CD4-positive, alpha-beta T cell treated with Interleukin-4 for 4 hours (primary cell): ENCODE data around the gene GLS2.
A peak's percentile ranks its signal among the peaks of the same experiment; 100 is the strongest.
"Not testable (repeated sequence)": the region's sequence is repeated elsewhere in the genome, so short reads cannot be mapped to it uniquely, and the experiment has no call there.

Source experiments
- DNase-seq: peaks from one replicate; pipeline ENCODE4 v3.0.0-alpha.2; 2020

The GLS2 gene

GRCh38 chr12:56487448-56488040, 417 bp downstream of the GLS2 start:
- DNase-seq: no peak

DNA sequence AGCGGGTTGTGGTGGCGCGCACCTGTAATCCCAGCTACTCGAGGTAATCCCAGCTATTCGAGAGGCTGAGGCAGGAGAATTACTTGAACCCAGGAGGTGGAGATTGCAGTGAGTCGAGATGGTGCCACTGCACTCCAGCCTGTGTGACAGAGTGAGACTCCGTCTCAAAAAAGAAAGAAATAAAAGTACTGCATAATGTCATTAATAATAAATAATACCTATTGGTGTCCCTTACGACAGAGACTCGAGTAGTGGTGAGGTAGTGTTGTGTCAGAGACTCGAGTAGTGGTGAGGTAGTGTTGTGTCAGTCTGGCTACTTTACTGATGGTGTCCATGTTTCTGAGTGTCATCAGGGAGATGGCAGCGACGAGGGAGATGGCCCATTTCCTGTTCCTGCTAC, 1.3 kb downstream of the GLS2 start:
- no peak for DNase-seq

GRCh38 chr12:56484566-56484965, 3.4 kb downstream of the GLS2 start:
- no peak for DNase-seq

GRCh38 chr12:56479625-56480024, 8.3 kb downstream of the GLS2 start:
- no peak for DNase-seq

- no peak for DNase-seq
These were observed 10.3 kb downstream of the GLS2 start for GRCh38 chr12:56477521-56478225.

- no peak for DNase-seq
These were observed 11.0 kb downstream of the GLS2 start for GRCh38 chr12:56476972-56477432.

- no peak for DNase-seq
These were observed 11.8 kb downstream of the GLS2 start for GRCh38 chr12:56476143-56476542.

DNA sequence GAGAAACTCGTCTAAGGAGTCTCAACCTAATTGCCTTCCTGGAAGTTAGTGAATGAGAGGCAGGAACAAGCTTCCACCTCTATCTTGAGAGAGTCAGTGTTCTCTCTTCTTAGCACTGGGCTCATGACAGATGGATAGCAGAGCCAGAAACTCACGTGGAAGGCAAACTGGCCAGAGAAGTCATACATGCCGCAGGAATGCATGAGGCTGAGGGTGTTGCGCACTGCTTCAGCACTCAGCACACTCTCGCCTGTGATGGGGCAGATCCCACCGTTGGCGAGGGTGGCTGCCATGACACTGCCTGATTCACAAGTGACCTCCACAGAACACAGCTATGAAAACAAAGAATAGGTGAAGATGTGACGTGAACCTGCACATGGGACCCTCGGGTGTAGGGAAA, 13.6 kb downstream of the GLS2 start:
- no peak for DNase-seq

- no peak for DNase-seq
These were observed 18.7 kb downstream of the GLS2 start for GRCh38 chr12:56469007-56469930.

DNA sequence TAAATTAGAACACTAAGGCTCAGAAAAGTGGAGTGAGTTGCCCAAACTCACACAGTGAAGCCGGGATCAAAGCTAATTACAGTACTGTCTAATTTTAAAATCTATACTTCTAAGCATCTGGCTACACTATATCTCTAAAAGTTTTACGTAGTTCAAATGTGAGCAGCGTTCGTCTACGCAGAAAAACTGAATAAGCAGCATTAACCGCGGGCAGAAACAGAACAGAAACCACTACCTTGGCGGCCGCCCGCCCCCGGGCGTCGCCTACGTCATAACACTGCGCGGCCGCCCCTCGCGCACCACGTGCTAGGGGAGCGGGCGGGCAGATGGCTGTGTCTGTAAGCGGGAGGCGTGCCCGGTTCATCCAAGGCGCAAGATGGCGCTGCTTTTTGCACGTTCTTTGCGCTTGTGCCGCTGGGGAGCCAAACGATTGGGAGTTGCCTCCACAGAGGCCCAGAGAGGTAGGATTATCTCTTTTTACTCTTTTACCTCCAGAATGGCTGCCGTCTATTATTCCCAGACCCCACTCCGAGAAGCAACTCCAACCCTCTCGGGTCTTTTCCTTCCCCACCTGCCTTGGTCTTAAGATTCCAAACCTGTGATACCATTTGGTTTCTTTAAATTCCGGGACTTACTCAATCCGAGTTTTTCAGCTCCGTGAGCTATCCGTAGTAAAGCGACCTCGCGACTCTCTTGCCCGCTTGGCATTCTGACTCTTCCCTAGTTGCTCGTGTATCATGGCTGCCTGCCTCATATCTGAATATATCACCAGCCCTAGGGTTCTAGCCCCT, 19.6 kb downstream of the GLS2 start, which contains the start of gene SPRYD4:
Gene SPRYD4, plus strand, starts transcription at position 363 of the 791 bp plus-strand sequence. Its CDS starts 14 bp downstream, at position 377.
- DNase-seq: peak; percentile 94

GRCh38 chr12:56462565-56462964, 25.4 kb downstream of the GLS2 start:
- no peak for DNase-seq

- DNase-seq: no peak
These were observed 26.5 kb downstream of the GLS2 start for GRCh38 chr12:56461235-56462159.

DNA sequence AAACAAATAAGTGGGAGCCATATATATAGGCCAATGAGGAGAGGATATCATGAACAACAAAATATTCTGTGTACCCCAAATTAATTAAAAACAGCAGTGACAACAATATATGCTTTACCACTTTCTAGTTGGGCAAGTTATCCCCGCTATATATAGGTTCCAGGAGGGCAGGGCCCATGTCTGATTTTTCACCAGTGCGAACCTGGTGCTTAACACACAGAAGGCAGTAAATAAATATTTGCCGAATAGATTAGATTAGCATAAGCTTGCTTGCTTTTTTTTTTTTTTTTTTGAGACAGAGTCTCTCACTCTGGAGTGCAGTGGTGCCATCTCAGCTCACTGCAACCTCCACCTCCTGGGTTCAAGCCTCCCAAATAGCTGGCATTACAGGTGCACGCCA, 30.1 kb downstream of the GLS2 start:
- no peak for DNase-seq

DNA sequence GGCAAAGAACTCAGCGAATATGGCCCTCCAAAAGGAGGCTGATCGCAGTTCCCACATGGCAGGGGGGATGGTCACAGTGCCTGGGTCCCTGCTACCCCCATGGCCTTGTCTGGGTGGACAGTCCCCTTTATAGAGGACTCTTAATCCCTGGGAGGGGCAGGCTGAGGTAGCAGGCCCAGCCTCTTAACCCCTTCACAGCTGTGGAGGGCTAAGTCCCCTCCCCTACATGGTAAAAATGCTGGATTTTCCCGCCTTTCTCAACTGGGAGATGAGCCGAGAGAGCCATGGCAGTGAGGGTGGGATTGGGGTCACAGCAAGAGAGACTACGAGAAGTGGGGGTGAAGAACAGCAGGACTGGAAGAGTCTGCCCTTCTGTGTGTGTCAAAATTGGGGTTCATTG, 33.4 kb downstream of the GLS2 start, which contains the start of gene MIP:
Gene MIP, minus strand, starts transcription at position 101 of the 400 bp plus-strand sequence. Its CDS starts 44 bp downstream, at position 57.
- DNase-seq: no peak

- DNase-seq: no peak
These were observed 36.8 kb downstream of the GLS2 start for GRCh38 chr12:56451147-56451546.

- no peak for DNase-seq
These were observed 37.7 kb downstream of the GLS2 start for GRCh38 chr12:56450241-56450640.

GRCh38 chr12:56449622-56449984, 38.4 kb downstream of the GLS2 start:
- no peak for DNase-seq

- peak; percentile 85 for DNase-seq
These were observed 38.9 kb downstream of the GLS2 start, which contains the start of gene TIMELESS for GRCh38 chr12:56448860-56449621. TSS of gene TIMELESS (minus strand) at chr12:56449426. CDS start at chr12:56434170, 15,256 bp downstream.

- DNase-seq: not testable (repeated sequence)
These were observed 44.8 kb downstream of the GLS2 start for GRCh38 chr12:56443208-56443607.

- no peak for DNase-seq
These were observed 50.4 kb downstream of the GLS2 start for GRCh38 chr12:56437430-56438176.
